Measurements from ENCODE around the gene LCN6. TPM values are rescaled to one million over a fixed set of nuclear protein-coding genes. Genes with fewer than 3 reads are reported as not detected.

LCN6 gene
- total and polyA plus RNA-seq, 9 of the 15 experiments (the other 6 are each of a cell fraction or from before 2014, with no cell fraction given): 0.10 to 0.45 (median 0.37) TPM; not detected in 5

DNA sequence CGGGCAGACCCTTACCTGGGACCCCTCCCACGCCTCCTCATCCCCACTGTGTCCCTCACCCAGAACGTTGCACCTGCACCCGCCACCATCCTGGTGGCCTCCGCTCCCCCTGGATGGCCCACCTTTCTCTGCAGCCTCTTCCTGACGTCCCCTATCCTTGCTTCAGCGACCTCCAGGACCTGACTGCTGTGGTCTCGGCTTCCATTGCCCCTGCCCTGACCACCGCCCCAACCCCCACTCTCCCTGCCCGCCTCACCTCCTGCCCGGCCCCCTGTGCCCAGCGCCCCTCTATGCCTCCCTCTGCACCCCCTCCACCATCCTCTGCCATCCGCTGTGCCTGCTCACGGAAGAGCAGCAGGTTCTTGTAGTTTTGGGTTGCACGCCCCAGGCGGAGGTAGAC lies 7.8 kb downstream of the LCN6 start:
- Histone ChIP-seq H2AFZ (ENCODE audit: low read depth, low read length) (no peak overlapping the region), H3K79me2 (ENCODE audit: control insufficient read depth, insufficient read depth, low read length) (no peaks in the 10 kb centered on the region), H3K4me2 (ENCODE audit: insufficient read depth, low read length) (no peak overlapping the region), H3K9ac (ENCODE audit: insufficient read depth in 1 of 2, low read depth in 2 of 2, low read length in 2 of 2) (0 out of 4 replicates have a peak overlapping the region, but pooled peaks of 1 of the 2 experiments have one; percentile 28), H3K4me1 (replicated peaks in 1 of 2; ENCODE audit: control insufficient read depth in 2 of 2, insufficient read depth in 2 of 2, low read length in 2 of 2) (peaks cover 12 to 74% of the 10 kb centered on the region in 2 experiments; a peak in 4 of 5 replicates), H4K20me1 (replicated peaks; ENCODE audit: control insufficient read depth, insufficient read depth, low read length) (no peaks in the 10 kb centered on the region), H3K4me3 (no peak overlapping the region), H3K36me3 (ENCODE audit: control insufficient read depth, insufficient read depth, low read length) (no peaks in the 10 kb centered on the region), H3K27me3 (ENCODE audit: control insufficient read depth in 2 of 2, insufficient read depth in 2 of 2, low read length in 2 of 2) (peaks cover 0 to 5% of the 10 kb centered on the region in 2 experiments; a peak in 3 of 5 replicates), H3K9me3 (replicated peaks; ENCODE audit: control insufficient read depth, insufficient read depth, low read depth, low read length) (no peaks in the 10 kb centered on the region), H3K27ac (ENCODE audit: extremely low read depth, low read depth, low read length) (no peak overlapping the region), H3K9me1 (ENCODE audit: control insufficient read depth, insufficient read depth, low read length) (no peaks in the 10 kb centered on the region)
- 52% methylated on average over 14 of the region's 16 CpGs for WGBS (ENCODE audit: insufficient coverage, low coverage, missing lambda C conversion rate)
- in situ Hi-C loops (cut with MboI) (no loop called here), intact Hi-C loops (cut with micrococcal nuclease) (no loop called here)
- ATAC-seq (no peak), DNase-seq (ENCODE audit: extremely low read depth in 1 of 4, low spot score in 3 of 4) (no peak), FAIRE-seq (no peak)
- POLR2A ChIA-PET: interaction anchor here (2.2 kb wide), 1 partner anchor 12 kb away, joined by 13 read pairs; no protein-coding TSS in a partner anchor
- TF ChIP-seq KLF1 (tag; IDR thresholded peaks at IDR 0.05): no peak
- no peak for TF ChIP-seq SAFB (IDR thresholded peaks at IDR 0.05; ENCODE audit: borderline replicate concordance, low read depth, low read length)
- no peak for TF ChIP-seq POLR2AphosphoS5 (IDR thresholded peaks at IDR 0.05; ENCODE audit: control insufficient read depth, insufficient read depth, low read depth, low read length)
- no peak for TF ChIP-seq ZNF175 (CRISPR knock-in tag; IDR thresholded peaks at IDR 0.05; ENCODE audit: low read depth)
- TF ChIP-seq HMG20B (CRISPR knock-in tag; IDR thresholded peaks at IDR 0.05): no peak
- TF ChIP-seq ZBED1 (IDR thresholded peaks at IDR 0.05): no peak
- TF ChIP-seq TBP (optimal IDR thresholded peaks at IDR 0.05; ENCODE audit: low read depth, low read length): no peak
- no peak for TF ChIP-seq CHD2 (IDR thresholded peaks at IDR 0.05; ENCODE audit: low read depth, low read length)
- no peak for TF ChIP-seq PRMT5 (CRISPR knock-in tag; IDR thresholded peaks at IDR 0.05)
- no peak for TF ChIP-seq ZFPM2 (CRISPR knock-in tag; IDR thresholded peaks at IDR 0.05)
- no peak for TF ChIP-seq E2F3 (CRISPR knock-in tag; IDR thresholded peaks at IDR 0.05)
- no peak for TF ChIP-seq EP400 (IDR thresholded peaks at IDR 0.05)
- TF ChIP-seq, protein P1, sequence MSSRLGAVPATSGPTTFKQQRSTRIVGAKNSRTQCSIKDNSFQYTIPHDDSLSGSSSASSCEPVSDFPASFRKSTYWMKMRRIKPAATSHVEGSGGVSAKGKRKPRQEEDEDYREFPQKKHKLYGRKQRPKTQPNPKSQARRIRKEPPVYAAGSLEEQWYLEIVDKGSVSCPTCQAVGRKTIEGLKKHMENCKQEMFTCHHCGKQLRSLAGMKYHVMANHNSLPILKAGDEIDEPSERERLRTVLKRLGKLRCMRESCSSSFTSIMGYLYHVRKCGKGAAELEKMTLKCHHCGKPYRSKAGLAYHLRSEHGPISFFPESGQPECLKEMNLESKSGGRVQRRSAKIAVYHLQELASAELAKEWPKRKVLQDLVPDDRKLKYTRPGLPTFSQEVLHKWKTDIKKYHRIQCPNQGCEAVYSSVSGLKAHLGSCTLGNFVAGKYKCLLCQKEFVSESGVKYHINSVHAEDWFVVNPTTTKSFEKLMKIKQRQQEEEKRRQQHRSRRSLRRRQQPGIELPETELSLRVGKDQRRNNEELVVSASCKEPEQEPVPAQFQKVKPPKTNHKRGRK (tag; IDR thresholded peaks at IDR 0.05): no peak
- no peak for TF ChIP-seq ZNF77 (CRISPR knock-in tag; IDR thresholded peaks at IDR 0.05)
- TF ChIP-seq, protein P2, sequence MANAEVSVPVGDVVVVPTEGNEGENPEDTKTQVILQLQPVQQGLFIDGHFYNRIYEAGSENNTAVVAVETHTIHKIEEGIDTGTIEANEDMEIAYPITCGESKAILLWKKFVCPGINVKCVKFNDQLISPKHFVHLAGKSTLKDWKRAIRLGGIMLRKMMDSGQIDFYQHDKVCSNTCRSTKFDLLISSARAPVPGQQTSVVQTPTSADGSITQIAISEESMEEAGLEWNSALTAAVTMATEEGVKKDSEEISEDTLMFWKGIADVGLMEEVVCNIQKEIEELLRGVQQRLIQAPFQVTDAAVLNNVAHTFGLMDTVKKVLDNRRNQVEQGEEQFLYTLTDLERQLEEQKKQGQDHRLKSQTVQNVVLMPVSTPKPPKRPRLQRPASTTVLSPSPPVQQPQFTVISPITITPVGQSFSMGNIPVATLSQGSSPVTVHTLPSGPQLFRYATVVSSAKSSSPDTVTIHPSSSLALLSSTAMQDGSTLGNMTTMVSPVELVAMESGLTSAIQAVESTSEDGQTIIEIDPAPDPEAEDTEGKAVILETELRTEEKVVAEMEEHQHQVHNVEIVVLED (CRISPR knock-in tag; IDR thresholded peaks at IDR 0.05): no peak
- no peak for TF ChIP-seq ZNF197 (CRISPR knock-in tag; IDR thresholded peaks at IDR 0.05; ENCODE audit: low read depth)
- TF ChIP-seq, protein P3, sequence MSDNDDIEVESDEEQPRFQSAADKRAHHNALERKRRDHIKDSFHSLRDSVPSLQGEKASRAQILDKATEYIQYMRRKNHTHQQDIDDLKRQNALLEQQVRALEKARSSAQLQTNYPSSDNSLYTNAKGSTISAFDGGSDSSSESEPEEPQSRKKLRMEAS (CRISPR knock-in tag; IDR thresholded peaks at IDR 0.05): no peak
- no peak for TF ChIP-seq TCF3 (CRISPR knock-in tag; IDR thresholded peaks at IDR 0.05)
- TF ChIP-seq, protein P4, sequence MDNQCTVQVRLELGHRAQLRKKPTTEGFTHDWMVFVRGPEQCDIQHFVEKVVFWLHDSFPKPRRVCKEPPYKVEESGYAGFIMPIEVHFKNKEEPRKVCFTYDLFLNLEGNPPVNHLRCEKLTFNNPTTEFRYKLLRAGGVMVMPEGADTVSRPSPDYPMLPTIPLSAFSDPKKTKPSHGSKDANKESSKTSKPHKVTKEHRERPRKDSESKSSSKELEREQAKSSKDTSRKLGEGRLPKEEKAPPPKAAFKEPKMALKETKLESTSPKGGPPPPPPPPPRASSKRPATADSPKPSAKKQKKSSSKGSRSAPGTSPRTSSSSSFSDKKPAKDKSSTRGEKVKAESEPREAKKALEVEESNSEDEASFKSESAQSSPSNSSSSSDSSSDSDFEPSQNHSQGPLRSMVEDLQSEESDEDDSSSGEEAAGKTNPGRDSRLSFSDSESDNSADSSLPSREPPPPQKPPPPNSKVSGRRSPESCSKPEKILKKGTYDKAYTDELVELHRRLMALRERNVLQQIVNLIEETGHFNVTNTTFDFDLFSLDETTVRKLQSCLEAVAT (IDR thresholded peaks at IDR 0.05): no peak
- TF ChIP-seq NR3C1 (CRISPR knock-in tag; IDR thresholded peaks at IDR 0.05): no peak
- BruUV-seq (replicated peaks): no TSS peak
- CTCF ChIA-PET (ENCODE audit: low intra/inter-chr PET ratio): no interaction called here

Data from K562 (cell line).